Stimulated activated CD4-positive, alpha-beta T cell treated with anti-CD3 and anti-CD28 coated beads, Interleukin-4, amount 100 ng/mL, for 1 hour (primary cell): Measurements from ENCODE around the gene CDH13.

Experiments
- DNase-seq: peaks from one replicate; pipeline ENCODE4 v3.0.0-alpha.2; 2020

CDH13 gene

DNA sequence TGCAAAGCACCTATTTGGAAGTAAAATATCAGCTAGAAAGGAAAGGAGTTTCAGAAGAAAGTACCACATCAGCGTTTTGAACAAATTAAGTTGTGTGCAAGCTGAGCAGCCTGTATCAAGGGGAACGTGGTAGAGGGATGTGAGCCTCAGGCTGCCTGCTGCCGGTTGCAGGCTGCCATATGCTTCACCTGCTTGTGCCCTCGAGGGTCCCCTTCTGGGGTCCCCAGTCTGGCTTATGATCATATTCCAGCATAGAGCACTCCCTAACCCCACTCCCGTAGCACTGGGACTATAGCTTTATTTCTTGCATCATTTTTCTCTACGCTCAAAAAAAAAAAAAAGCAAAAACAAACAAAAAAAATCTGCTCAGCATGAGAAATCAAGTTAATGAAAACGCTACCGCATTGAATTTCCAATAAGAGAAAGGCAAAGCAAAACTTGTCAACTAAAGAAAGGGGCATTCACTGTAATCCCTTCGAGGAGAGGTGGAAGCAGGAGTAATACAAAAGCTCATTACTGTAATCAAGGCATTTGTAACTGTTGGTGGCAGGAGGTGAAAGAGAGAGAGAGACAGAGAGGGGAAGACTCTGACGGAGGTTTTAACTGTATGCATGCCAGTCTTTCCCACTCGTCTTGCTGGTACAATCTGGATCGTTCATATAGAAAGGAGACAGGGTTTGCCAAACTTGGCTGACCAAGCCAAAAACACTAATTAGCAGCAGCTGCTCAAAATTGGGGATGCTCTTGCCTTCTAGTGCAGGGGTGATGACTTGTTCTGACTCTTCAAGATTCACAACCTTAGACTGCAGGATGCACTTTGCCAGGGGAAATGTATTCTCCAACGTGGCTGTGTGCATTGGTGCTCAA lies 922.8 kb downstream of the CDH13 start:
- DNase-seq = no peak

DNA sequence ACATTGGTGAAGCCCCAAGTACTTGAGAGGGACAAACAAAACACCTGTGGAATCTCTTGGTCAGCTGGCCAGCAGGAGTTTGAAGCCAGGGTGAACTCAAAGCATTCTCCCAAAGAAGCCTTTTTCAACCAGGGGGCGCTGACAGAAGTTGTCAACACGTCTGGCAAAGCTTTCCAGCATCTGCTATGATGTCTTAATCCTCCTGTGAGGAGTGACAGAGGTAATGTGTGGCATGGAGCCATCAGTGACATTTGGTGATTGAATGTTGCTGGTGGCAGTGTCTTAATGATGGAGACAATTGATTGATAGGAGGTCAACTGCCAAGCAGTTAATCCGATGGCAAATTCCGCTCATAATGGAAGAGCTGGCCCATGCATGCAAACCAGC lies 923.4 kb downstream of the CDH13 start:
- no peak for DNase-seq

- DNase-seq = no peak
These were observed 925.5 kb downstream of the CDH13 start for GRCh38 chr16:83552228-83552627.

DNA sequence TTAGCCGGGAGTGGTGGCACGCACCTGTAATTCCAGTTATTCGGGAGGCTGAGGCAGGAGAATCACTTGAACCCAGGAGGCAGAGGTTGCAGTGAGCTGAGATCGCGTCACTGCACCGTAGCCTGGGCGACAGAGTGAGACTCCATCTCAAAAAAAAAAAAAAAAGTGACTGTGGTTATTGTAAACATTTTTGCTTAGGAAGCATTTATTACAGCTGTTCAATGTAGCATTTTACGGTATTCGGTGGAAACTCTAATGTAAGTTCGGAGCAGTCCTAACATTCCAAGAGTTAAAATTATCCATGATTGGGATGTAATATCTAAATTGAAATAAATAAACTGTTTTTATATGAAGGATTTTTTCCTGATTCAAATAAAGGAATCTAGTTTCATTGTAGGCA lies 926.2 kb downstream of the CDH13 start:
- no peak for DNase-seq

DNA sequence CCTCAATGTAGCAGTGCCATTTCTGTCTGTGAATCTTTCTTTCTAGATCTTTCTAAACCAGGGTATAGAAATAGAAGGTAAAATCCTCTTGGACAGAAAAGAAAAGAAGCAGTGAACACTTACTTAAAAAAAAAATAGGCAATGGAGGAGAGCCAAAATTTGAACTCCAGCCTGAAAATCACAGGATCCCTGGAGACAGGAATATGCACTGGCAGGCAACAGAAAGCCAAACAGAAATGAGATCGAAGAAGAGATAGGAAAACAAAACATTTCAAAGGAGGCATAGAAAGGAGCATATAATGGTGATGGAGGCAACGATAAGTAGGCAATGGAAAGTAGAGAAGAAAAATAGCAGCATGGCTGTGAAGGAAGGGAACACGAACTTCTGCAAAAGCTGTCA lies 927.3 kb downstream of the CDH13 start:
- DNase-seq = no peak

DNA sequence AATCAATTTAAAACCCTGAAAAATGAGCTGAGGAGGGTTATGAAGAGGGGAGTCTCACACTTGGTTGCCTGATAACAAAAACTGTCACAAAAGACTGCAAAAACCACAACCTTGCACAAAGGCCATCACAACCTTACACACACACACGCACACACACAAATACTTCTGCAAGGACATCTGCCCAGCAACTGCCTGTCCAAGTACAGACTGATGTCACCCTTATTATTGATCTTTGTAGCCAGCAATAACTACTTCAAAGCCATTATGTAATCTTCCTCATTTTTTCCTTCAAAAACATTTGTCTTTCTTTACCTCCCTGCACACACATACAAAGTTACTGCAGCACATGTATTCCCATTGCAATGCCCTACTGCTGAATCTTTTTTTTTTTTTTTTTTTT lies 927.8 kb downstream of the CDH13 start:
- DNase-seq = no peak

DNA sequence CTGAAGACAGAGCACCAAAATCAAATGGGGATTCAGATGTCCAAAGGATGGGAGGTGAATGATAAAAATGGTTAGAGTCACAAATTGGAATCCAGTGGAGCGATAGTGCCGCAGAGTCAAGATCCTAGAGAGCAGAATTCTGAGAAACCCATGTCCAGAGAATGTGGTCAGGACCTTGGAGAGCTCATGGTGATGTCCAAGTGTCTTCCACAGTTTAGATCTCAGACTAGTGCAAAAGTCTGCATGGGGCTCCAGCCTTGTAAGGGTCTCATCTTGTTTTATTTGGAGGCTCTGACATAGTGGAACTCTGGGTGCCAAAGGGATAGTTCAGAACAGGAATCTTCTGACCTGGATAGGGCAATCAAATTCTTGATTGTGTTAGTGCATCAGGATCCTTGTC lies 935.1 kb downstream of the CDH13 start:
- DNase-seq = no peak

GRCh38 chr16:83568345-83568744 lies 941.6 kb downstream of the CDH13 start:
- no peak for DNase-seq

DNA sequence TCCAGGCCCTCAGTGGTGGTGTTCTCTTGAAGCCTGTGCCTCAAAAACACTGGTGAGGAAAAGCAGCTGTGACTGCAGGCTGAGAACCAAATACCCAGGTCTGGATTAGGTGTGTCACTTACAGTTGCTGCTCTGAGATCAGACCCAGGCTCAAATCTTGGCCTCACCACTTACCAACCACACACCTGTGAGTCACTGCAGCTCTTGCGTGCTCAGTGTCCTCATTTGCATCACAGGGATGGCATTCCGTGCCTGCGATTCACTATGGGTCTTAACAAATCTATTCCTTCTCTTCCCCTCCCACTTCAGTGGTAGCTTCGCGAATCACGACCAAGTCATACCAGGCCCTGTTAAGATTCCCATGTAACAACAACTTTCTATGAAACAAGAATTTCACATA lies 947.6 kb downstream of the CDH13 start:
- no peak for DNase-seq

GRCh38 chr16:83577078-83577745 lies 950.4 kb downstream of the CDH13 start:
- DNase-seq = no peak

- no peak for DNase-seq
These were observed 951.4 kb downstream of the CDH13 start for GRCh38 chr16:83578171-83578570.

- no peak for DNase-seq
These were observed 952.3 kb downstream of the CDH13 start for GRCh38 chr16:83579027-83579426.

DNA sequence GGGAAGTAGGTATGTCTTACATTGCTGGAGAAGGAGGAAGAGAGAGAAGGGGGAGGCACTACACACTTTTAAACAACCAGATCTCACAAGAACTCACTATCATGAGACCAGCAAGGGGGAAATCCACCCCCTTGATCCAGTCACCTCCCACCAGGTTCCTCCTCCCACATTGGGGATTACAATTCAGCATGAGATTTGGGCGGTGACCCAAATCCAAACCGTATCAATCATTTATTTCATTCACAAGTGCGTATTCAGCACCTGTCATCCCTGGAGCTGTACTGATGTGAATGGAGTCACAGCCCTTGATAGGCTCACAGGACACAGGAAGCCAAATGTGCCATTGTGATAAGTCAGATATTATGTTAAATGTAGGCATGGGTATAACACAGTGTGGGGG lies 952.7 kb downstream of the CDH13 start:
- no peak for DNase-seq

- DNase-seq = no peak
These were observed 954.3 kb downstream of the CDH13 start for GRCh38 chr16:83581082-83581481.

DNA sequence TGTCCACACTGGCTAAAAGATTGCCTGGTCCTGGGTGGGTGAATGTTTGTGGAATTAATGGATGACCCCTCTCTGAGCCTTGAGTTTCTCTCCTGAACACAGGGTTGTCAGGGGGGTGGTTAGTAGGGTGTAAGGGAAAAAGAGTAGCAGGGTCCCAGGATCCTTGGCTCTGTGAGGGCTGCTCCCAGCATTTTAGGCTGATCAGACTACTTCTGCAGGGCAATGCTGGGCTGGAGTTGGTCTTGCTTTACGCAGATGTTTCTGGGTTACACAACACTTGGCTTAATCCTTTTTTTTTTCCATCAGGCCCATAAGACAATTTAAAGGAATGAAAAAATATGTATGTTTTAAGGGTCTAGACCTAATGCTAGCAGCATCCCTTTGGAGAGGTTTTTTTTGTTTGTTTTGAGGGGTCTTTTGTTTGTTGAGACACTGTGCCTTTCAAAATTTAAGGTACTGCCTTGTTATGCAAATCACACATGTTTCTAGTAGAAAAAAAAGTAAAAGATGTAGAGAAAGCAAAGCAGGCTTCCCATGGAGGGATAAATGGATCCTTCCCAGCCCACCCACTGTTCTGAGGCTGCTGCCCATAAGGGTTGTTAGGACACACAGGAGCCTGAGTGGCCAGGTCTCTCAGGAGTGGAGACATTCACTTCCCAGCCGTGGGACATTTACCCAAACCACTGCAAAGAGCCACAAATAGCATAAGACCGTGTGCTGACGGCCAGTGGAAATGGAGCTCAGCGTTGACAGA lies 955.4 kb downstream of the CDH13 start:
- no peak for DNase-seq

GRCh38 chr16:83586036-83586435 lies 959.3 kb downstream of the CDH13 start:
- DNase-seq = no peak

GRCh38 chr16:83586461-83587200 lies 959.9 kb downstream of the CDH13 start:
- no peak for DNase-seq

DNA sequence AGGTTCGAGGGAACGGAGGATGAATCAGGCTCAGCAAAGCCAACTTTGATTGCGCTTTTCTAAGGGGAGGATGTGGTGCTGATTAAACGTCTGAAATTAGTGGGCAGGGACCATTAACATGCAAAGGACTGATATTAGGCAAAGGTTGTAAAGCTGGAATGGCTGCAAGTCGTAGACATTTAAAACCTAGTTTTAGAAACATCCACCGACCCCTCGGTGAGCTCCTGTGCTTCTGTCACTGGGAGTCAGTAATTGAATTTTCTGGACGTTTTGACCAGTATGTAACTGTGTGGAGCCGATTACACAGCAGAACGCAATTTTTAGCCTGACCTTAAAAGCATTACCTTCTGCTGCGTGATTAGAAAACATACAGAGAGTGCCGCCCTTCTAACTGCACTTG lies 960.4 kb downstream of the CDH13 start:
- DNase-seq = no peak

- DNase-seq = no peak
These were observed 961.3 kb downstream of the CDH13 start for GRCh38 chr16:83588070-83588469.

DNA sequence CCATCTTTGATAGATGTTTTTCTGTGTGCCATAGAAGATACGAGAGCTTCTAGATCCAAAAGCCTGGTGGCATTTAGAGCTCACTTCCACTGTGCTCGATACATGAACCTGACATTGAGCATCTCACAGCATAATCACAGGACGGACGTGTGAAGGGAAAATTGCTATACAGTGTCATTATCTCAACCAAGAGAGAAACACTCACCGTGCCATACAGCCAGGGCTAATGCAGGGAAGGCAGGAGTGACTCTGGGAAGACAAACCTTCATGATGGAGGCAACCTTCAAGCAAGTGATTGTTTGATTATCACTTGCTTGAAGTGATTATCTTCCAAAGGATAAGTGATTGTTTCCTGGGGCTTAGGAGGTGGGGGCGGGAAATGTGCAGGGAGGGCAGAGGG lies 962.8 kb downstream of the CDH13 start:
- DNase-seq = no peak

DNA sequence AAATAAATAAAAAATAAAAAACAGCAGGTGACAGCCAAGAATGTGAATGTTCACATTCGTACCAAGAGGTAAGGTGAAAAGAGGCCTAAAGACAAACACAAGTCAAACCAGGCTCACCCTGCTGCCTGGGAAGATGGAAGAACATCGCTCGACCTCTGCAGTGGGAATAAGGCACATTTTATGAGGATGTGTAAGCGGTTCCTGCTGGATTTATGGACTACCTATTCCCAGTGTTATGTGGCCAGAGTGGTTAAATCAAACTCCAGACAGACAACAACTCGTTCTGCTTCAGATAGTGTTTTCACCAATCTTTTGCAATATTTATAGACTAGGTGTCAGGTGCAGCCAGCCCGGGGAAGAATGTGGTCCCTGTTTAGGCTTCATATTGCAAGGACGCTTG lies 966.0 kb downstream of the CDH13 start:
- DNase-seq = no peak

- DNase-seq = no peak
These were observed 973.2 kb downstream of the CDH13 start for GRCh38 chr16:83599789-83600462.
